ENCODE measurements around the gene ARHGEF33. TPM values are rescaled to one million over a fixed set of nuclear protein-coding genes. Genes with fewer than 3 reads are reported as not detected.

The ARHGEF33 gene
- total and polyA plus RNA-seq, 2 experiments from 2014 or later = 0.27 to 0.31 TPM

DNA sequence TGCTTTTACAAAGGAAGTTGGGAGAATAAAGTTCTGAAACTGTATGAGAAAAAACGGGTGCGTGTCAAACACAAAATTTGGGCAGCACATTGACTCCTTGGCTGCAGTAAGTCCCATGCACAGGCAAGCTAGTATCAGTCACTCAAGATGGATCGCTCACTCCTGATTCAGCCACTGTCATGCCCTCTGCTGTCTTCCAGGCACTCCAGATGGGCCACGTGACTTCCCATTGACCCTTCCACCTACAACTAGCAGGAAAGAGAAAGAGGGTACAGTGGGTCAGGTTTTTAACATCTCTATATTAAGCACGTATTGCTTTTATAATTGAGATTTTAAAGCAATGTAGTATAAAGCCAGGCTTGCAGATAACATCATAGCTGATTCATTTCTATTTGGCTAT is 8.6 kb downstream of the ARHGEF33 start:
- Histone ChIP-seq H2AFZ (no peak overlapping the region), H3K4me2 (no peak overlapping the region)
- WGBS (ENCODE audit: low lambda C conversion rate, missing lambda C conversion rate) = 83% methylated on average over 5 of the region's 5 CpGs

GRCh38 chr2:38900726-38901125 is 11.1 kb downstream of the ARHGEF33 start:
- H3K79me2 ChIP-seq = no peaks in the 10 kb centered on the region
- no peaks in the 10 kb centered on the region for H4K20me1 ChIP-seq (ENCODE audit: insufficient read depth, poor library complexity, severe bottlenecking)
- H3K4me1 ChIP-seq (ENCODE audit: insufficient read depth) = no peaks in the 10 kb centered on the region
- DNase-seq (ENCODE audit: low spot score) = no peak
- H2AFZ ChIP-seq = no peak overlapping the region
- H3K36me3 ChIP-seq (replicated peaks; ENCODE audit: insufficient read depth, low read depth) = no peaks in the 10 kb centered on the region
- H3K4me2 ChIP-seq = no peak overlapping the region
- WGBS (ENCODE audit: low lambda C conversion rate, missing lambda C conversion rate) = 73% methylated on average over 1 of the region's 1 CpG
- H3K4me3 ChIP-seq = no peak overlapping the region
- H3K27ac ChIP-seq = no peak overlapping the region
- no peaks in the 10 kb centered on the region for H3K9me2 ChIP-seq (replicated peaks; ENCODE audit: insufficient read depth)
- no peaks in the 10 kb centered on the region for H3K9me3 ChIP-seq (ENCODE audit: low read depth)
- H3K27me3 ChIP-seq = no peaks in the 10 kb centered on the region
- TF ChIP-seq EZH2phosphoT487 (IDR thresholded peaks at IDR 0.05; ENCODE audit: low read depth, severe bottlenecking, unreplicated experiment) (no peak), EZH2 (IDR thresholded peaks at IDR 0.05; ENCODE audit: borderline replicate concordance) (no peak)
- TF ChIP-seq, protein P1, sequence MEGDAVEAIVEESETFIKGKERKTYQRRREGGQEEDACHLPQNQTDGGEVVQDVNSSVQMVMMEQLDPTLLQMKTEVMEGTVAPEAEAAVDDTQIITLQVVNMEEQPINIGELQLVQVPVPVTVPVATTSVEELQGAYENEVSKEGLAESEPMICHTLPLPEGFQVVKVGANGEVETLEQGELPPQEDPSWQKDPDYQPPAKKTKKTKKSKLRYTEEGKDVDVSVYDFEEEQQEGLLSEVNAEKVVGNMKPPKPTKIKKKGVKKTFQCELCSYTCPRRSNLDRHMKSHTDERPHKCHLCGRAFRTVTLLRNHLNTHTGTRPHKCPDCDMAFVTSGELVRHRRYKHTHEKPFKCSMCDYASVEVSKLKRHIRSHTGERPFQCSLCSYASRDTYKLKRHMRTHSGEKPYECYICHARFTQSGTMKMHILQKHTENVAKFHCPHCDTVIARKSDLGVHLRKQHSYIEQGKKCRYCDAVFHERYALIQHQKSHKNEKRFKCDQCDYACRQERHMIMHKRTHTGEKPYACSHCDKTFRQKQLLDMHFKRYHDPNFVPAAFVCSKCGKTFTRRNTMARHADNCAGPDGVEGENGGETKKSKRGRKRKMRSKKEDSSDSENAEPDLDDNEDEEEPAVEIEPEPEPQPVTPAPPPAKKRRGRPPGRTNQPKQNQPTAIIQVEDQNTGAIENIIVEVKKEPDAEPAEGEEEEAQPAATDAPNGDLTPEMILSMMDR (IDR thresholded peaks at IDR 0.05; ENCODE audit: poor library complexity) = no peak

More for the DNA sequence above, 8.6 kb downstream of the ARHGEF33 start:
- H4K20me1 ChIP-seq (ENCODE audit: insufficient read depth, poor library complexity, severe bottlenecking) = no peaks in the 10 kb centered on the region
- no peaks in the 10 kb centered on the region for H3K27me3 ChIP-seq
- no peaks in the 10 kb centered on the region for H3K79me2 ChIP-seq
- no peaks in the 10 kb centered on the region for H3K9me3 ChIP-seq (ENCODE audit: low read depth)
- no peaks in the 10 kb centered on the region for H3K36me3 ChIP-seq (replicated peaks; ENCODE audit: insufficient read depth, low read depth)
- H3K4me1 ChIP-seq (ENCODE audit: insufficient read depth) = no peaks in the 10 kb centered on the region
- TF ChIP-seq EZH2phosphoT487 (IDR thresholded peaks at IDR 0.05; ENCODE audit: low read depth, severe bottlenecking, unreplicated experiment) (no peak), EZH2 (IDR thresholded peaks at IDR 0.05; ENCODE audit: borderline replicate concordance) (no peak)
- TF ChIP-seq, protein P1 (IDR thresholded peaks at IDR 0.05; ENCODE audit: poor library complexity) = no peak
- DNase-seq (ENCODE audit: low spot score) = no peak
- no peaks in the 10 kb centered on the region for H3K9me2 ChIP-seq (replicated peaks; ENCODE audit: insufficient read depth)
- no peak overlapping the region for H3K4me3 ChIP-seq
- H3K27ac ChIP-seq = no peak overlapping the region

- H3K27ac ChIP-seq = no peak overlapping the region
- no peaks in the 10 kb centered on the region for H3K36me3 ChIP-seq (replicated peaks; ENCODE audit: insufficient read depth, low read depth)
- no peak overlapping the region for H2AFZ ChIP-seq
- no peaks in the 10 kb centered on the region for H4K20me1 ChIP-seq (ENCODE audit: insufficient read depth, poor library complexity, severe bottlenecking)
- H3K4me2 ChIP-seq = no peak overlapping the region
- no peaks in the 10 kb centered on the region for H3K9me3 ChIP-seq (ENCODE audit: low read depth)
- no peaks in the 10 kb centered on the region for H3K79me2 ChIP-seq
- H3K4me3 ChIP-seq = no peak overlapping the region
- WGBS (ENCODE audit: low lambda C conversion rate, missing lambda C conversion rate) = 82% methylated on average over 2 of the region's 2 CpGs
- H3K4me1 ChIP-seq (ENCODE audit: insufficient read depth) = no peaks in the 10 kb centered on the region
- H3K27me3 ChIP-seq = no peaks in the 10 kb centered on the region
- no peak for DNase-seq (ENCODE audit: low spot score)
- TF ChIP-seq, protein P1 (IDR thresholded peaks at IDR 0.05; ENCODE audit: poor library complexity) = no peak
- no peak for TF ChIP-seq EZH2 (IDR thresholded peaks at IDR 0.05; ENCODE audit: borderline replicate concordance)
- TF ChIP-seq EZH2phosphoT487 (IDR thresholded peaks at IDR 0.05; ENCODE audit: low read depth, severe bottlenecking, unreplicated experiment) = no peak
- no peaks in the 10 kb centered on the region for H3K9me2 ChIP-seq (replicated peaks; ENCODE audit: insufficient read depth)
These were observed 15.6 kb downstream of the ARHGEF33 start for GRCh38 chr2:38905251-38905650.

- WGBS (ENCODE audit: low lambda C conversion rate, missing lambda C conversion rate) = 80% methylated on average over 1 of the region's 1 CpG
These were observed 17.6 kb downstream of the ARHGEF33 start for GRCh38 chr2:38907242-38907641.

More at GRCh38 chr2:38907242-38907641, 17.6 kb downstream of the ARHGEF33 start:
- no peaks in the 10 kb centered on the region for H3K9me3 ChIP-seq (ENCODE audit: low read depth)
- no peak overlapping the region for H3K27ac ChIP-seq
- H3K27me3 ChIP-seq = no peaks in the 10 kb centered on the region
- no peaks in the 10 kb centered on the region for H3K4me1 ChIP-seq (ENCODE audit: insufficient read depth)
- H2AFZ ChIP-seq = no peak overlapping the region
- H3K4me2 ChIP-seq = no peak overlapping the region
- no peak for TF ChIP-seq EZH2phosphoT487 (IDR thresholded peaks at IDR 0.05; ENCODE audit: low read depth, severe bottlenecking, unreplicated experiment)
- H3K79me2 ChIP-seq = no peaks in the 10 kb centered on the region
- no peaks in the 10 kb centered on the region for H3K9me2 ChIP-seq (replicated peaks; ENCODE audit: insufficient read depth)
- no peak for DNase-seq (ENCODE audit: low spot score)
- H3K36me3 ChIP-seq (replicated peaks; ENCODE audit: insufficient read depth, low read depth) = no peaks in the 10 kb centered on the region
- H3K4me3 ChIP-seq = no peak overlapping the region
- no peaks in the 10 kb centered on the region for H4K20me1 ChIP-seq (ENCODE audit: insufficient read depth, poor library complexity, severe bottlenecking)

Measured in hepatocyte (in vitro differentiated cells).